Endothelial cell of umbilical vein (primary cell): ENCODE results near the gene KATNIP.

Experiments used
- EZH2 ChIP-seq: IDR thresholded peaks from 2 replicates; pipeline ENCODE4 v1.6.1; 2012; ENCODE audit warnings: borderline replicate concordance, low read depth, mild to moderate bottlenecking, moderate library complexity, low read length, inconsistent platforms; ENCODE audit not compliant: severe bottlenecking
- GATA2 ChIP-seq: IDR thresholded peaks from 2 replicates; pipeline ENCODE4 v1.7.0; 2011; ENCODE audit warnings: low read depth, mild to moderate bottlenecking, moderate library complexity, mixed read lengths, low read length; ENCODE audit not compliant: insufficient read length, insufficient read depth
- MAX ChIP-seq: IDR thresholded peaks from 2 replicates; pipeline ENCODE4 v1.6.1; 2011; ENCODE audit not compliant: insufficient read depth, insufficient read length
- MYC ChIP-seq: IDR thresholded peaks from one replicate; pipeline ENCODE4 v1.6.1; 2011; ENCODE audit warnings: mild to moderate bottlenecking, low read depth, low read length
- POLR2A ChIP-seq: IDR thresholded peaks from 2 replicates; pipeline ENCODE4 v1.6.1; 2012; ENCODE audit warnings: low read depth, mild to moderate bottlenecking, control low read depth, low read length
- POLR2AphosphoS5 ChIP-seq: IDR thresholded peaks from 2 replicates; pipeline ENCODE4 v1.6.1; 2012; ENCODE audit warnings: low read depth, mild to moderate bottlenecking, control low read depth, low read length, moderate library complexity; ENCODE audit not compliant: insufficient read depth
- TF ChIP-seq, protein P1 (sequence below), 2 donors: IDR thresholded peaks; 1 replicate in 1 of 2; 2 replicates in 1 of 2; pipeline ENCODE4 v1.5.1; 2011; ENCODE audit warnings: low read length in 2 of 2, mild to moderate bottlenecking in 2 of 2, moderate library complexity in 2 of 2, control low read depth in 1 of 2, inconsistent platforms in 1 of 2, low read depth in 1 of 2; ENCODE audit not compliant: insufficient read depth in 1 of 2; ENCODE audit errors: extremely low read depth in 1 of 2

DNA sequence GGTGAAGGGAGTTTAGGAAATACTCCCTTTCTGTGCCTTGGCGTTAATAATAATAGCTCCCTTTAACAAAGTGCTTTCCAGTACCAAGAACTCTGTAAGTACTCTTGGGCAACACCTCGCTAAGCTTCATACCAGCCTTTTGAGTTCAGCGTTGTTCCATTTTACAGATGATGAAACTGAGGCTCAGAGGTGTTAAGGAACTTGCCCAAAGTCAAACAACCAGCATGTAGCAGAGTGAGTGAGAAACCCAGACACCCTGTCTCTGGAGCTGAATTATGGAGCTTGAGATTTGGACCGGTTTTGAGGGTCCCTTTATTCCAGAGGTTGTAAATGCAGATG lies 607 bp downstream of the KATNIP start:
- TF ChIP-seq, protein P1, sequence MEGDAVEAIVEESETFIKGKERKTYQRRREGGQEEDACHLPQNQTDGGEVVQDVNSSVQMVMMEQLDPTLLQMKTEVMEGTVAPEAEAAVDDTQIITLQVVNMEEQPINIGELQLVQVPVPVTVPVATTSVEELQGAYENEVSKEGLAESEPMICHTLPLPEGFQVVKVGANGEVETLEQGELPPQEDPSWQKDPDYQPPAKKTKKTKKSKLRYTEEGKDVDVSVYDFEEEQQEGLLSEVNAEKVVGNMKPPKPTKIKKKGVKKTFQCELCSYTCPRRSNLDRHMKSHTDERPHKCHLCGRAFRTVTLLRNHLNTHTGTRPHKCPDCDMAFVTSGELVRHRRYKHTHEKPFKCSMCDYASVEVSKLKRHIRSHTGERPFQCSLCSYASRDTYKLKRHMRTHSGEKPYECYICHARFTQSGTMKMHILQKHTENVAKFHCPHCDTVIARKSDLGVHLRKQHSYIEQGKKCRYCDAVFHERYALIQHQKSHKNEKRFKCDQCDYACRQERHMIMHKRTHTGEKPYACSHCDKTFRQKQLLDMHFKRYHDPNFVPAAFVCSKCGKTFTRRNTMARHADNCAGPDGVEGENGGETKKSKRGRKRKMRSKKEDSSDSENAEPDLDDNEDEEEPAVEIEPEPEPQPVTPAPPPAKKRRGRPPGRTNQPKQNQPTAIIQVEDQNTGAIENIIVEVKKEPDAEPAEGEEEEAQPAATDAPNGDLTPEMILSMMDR (IDR thresholded peaks at IDR 0.05; ENCODE audit: extremely low read depth in 1 of 2, insufficient read depth in 1 of 2, low read depth in 1 of 2, low read length in 2 of 2) = no peak
- TF ChIP-seq EZH2 = no peak
- no peak for TF ChIP-seq MAX
- no peak for TF ChIP-seq POLR2A
- no peak for TF ChIP-seq MYC
- TF ChIP-seq GATA2 = no peak
- no peak for TF ChIP-seq POLR2AphosphoS5
